GM12864 (cell line): ENCODE measurements around the gene TMEM97.
"Not testable (repeated sequence)": the region's sequence is repeated elsewhere in the genome, so short reads cannot be mapped to it uniquely, and the experiment has no call there.

ENCODE experiments used
- DNase-seq: peaks from one replicate; pipeline ENCODE4 v3.0.0-alpha.2; 2011; ENCODE audit warnings: low read depth
- H3K4me3 ChIP-seq: 2 replicates; pipeline ENCODE4 v1.5.1; 2011; ENCODE audit warnings: mild to moderate bottlenecking, low read depth, low read length, control low read depth
- TF ChIP-seq, protein P1 (sequence below): IDR thresholded peaks from 2 replicates; pipeline ENCODE4 v1.5.1; 2011; ENCODE audit warnings: low read depth, mild to moderate bottlenecking, moderate library complexity, low read length, control low read depth, inconsistent platforms; ENCODE audit errors: missing control alignments

Gene TMEM97

GRCh38 chr17:28318759-28319597 lies at the start of gene TMEM97:
TMEM97 (plus strand) TSS chr17:28319200; CDS start chr17:28319240, 40 bp downstream.
- TF ChIP-seq, protein P1, sequence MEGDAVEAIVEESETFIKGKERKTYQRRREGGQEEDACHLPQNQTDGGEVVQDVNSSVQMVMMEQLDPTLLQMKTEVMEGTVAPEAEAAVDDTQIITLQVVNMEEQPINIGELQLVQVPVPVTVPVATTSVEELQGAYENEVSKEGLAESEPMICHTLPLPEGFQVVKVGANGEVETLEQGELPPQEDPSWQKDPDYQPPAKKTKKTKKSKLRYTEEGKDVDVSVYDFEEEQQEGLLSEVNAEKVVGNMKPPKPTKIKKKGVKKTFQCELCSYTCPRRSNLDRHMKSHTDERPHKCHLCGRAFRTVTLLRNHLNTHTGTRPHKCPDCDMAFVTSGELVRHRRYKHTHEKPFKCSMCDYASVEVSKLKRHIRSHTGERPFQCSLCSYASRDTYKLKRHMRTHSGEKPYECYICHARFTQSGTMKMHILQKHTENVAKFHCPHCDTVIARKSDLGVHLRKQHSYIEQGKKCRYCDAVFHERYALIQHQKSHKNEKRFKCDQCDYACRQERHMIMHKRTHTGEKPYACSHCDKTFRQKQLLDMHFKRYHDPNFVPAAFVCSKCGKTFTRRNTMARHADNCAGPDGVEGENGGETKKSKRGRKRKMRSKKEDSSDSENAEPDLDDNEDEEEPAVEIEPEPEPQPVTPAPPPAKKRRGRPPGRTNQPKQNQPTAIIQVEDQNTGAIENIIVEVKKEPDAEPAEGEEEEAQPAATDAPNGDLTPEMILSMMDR, result no peak
- DNase-seq, result peak; percentile 93
- peak within 1 kb of the TSS; percentile 74 for H3K4me3 ChIP-seq

GRCh38 chr17:28270055-28270454 lies 48.9 kb upstream of the TMEM97 start:
- TF ChIP-seq, protein P1, result no peak
- H3K4me3 ChIP-seq, result no peak overlapping the region
- no peak for DNase-seq

GRCh38 chr17:28270926-28271325 lies 48.1 kb upstream of the TMEM97 start:
- H3K4me3 ChIP-seq, result no peak overlapping the region
- TF ChIP-seq, protein P1, result no peak
- DNase-seq, result no peak

DNA sequence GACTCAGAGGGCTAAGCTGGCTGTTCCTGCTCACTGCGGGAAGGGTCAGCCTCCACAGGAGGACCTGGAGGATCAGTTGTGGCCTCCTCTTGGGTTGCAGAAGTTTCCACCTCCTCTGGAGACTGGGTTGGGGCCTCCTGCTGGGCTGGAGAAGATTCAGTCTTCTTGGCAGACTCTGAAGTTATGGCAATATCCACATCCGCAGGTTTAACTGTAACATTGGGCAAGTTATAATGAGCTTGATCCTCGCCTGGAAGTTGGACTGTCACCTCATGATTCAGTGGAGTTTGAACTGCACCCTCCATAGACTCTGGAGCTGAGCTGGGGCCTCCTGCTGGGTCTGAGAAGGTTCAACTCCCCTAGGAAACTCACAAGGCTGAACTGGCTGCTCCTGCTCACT lies 47.6 kb upstream of the TMEM97 start:
- no peak for DNase-seq
- no peak overlapping the region for H3K4me3 ChIP-seq
- TF ChIP-seq, protein P1, result no peak

- no peak overlapping the region for H3K4me3 ChIP-seq
- DNase-seq, result no peak
- TF ChIP-seq, protein P1, result no peak
Observed at GRCh38 chr17:28272166-28272565, 46.8 kb upstream of the TMEM97 start.

GRCh38 chr17:28273341-28273740 lies 45.7 kb upstream of the TMEM97 start:
- DNase-seq, H3K4me3 ChIP-seq: not testable (repeated sequence)

DNA sequence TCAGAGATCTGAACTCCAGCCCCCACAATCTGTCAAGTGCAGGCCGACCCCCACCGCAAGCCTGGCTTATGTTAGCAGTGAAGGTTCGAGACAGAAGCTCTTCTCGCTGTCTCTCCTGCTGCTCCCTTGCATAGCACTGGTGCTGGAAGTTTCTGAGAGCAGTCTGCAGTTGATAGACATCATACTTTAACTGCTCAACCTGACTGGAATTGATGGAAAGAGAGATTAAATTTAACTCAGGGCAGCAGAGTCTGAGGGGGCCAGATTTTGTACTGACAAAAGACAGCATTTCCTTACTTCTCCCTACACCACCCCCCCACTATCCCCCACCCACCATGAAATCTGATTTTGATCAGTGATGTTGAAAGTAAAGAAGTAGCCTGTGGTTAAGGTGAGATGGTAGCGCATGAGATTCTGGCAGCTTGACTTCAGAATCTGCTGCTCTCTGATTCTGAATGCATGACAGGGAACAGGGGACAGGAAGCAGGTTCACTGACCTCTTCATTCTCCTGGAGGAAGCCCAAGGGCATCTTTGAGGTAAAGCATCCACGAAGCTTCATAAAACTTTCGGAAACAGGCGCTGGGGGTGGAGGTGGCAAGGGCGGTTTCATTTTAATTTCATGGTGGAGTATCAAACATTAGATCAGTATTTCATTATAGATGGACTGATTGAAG lies 44.3 kb upstream of the TMEM97 start:
- TF ChIP-seq, protein P1, result no peak
- no peak overlapping the region for H3K4me3 ChIP-seq
- no peak for DNase-seq
